ENCODE results near the gene C1QTNF8.

The C1QTNF8 gene

GRCh38 chr16:1057252-1057932, 38.7 kb downstream of the C1QTNF8 start:
- peak in 2 of 14 donors; percentile 21 to 47 for DNase-seq

- DNase-seq, result no peak
These were observed 39.8 kb downstream of the C1QTNF8 start for GRCh38 chr16:1056196-1056595.

GRCh38 chr16:1055557-1055924, 40.5 kb downstream of the C1QTNF8 start:
- DNase-seq, result no peak

- DNase-seq, result peak in 10 of 14 donors; percentile 17 to 70 (median 37)
These were observed 41.1 kb downstream of the C1QTNF8 start for GRCh38 chr16:1054660-1055556.

- DNase-seq, result no peak
These were observed 42.2 kb downstream of the C1QTNF8 start for GRCh38 chr16:1053700-1054368.

GRCh38 chr16:1053121-1053521, 42.9 kb downstream of the C1QTNF8 start:
- DNase-seq, result peak in 1 of 14 donors; percentile 7

GRCh38 chr16:1052721-1053120, 43.3 kb downstream of the C1QTNF8 start:
- DNase-seq, result no peak

DNA sequence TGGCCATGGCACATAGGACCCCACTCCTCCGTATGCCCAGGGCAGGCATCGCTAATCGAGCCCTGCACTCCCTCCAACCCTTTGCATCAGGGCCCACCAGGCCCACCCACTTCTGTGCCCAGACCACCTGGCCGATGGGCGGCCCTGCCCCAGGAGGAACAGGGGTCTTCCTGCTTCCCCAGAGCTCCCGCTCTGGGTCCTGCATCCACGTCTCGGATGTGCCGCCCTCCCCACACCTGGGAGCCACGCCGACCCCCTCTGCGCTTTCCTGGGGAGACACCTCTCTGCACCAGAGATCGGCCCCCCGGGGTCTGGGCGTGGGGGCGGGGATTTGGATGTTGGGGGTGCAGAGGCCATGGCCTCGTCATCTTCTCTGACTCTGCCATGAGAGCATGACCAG, 44.6 kb downstream of the C1QTNF8 start:
- no peak for DNase-seq

DNA sequence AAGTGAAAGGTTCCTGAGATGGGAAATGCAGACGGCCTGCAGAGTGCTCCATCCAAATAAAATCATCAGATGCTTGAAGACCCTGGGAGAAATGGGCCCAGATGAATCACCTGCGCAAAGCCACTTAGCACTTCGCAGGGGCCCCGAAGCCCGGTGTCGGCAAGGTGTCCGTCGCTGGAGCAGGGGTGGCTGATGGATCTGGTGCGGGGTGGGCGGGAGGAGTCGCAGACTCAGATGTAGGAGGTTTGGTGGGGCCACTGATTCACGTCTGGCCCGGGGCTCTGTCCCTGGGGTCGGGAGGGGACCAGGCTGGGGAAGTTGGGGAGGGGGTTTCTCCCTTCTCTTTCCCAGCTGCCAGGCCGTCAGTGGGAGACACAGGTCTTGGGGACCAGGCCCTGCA, 45.1 kb downstream of the C1QTNF8 start:
- DNase-seq, result no peak

DNA sequence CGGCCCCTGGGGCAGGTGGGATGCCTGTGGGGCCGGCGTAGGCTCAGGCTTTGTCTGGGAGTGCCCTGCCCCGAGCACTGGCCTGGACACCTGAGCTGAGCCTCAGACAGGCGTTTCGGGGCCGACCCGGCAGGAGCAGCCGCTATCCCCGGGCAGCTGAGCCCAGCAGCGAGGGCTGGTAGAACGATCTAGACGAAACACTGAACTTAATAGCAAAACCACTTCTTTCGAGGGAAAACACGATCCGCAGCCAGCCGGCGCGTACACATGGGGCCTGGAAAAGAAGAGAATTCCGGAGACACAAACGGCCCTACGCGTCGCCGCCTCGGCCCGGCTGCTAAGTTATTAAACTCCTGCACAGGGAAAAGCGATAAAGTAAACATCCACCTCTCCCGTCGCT, 45.5 kb downstream of the C1QTNF8 start:
- no peak for DNase-seq

GRCh38 chr16:1049976-1050247, 46.1 kb downstream of the C1QTNF8 start:
- no peak for DNase-seq

DNA sequence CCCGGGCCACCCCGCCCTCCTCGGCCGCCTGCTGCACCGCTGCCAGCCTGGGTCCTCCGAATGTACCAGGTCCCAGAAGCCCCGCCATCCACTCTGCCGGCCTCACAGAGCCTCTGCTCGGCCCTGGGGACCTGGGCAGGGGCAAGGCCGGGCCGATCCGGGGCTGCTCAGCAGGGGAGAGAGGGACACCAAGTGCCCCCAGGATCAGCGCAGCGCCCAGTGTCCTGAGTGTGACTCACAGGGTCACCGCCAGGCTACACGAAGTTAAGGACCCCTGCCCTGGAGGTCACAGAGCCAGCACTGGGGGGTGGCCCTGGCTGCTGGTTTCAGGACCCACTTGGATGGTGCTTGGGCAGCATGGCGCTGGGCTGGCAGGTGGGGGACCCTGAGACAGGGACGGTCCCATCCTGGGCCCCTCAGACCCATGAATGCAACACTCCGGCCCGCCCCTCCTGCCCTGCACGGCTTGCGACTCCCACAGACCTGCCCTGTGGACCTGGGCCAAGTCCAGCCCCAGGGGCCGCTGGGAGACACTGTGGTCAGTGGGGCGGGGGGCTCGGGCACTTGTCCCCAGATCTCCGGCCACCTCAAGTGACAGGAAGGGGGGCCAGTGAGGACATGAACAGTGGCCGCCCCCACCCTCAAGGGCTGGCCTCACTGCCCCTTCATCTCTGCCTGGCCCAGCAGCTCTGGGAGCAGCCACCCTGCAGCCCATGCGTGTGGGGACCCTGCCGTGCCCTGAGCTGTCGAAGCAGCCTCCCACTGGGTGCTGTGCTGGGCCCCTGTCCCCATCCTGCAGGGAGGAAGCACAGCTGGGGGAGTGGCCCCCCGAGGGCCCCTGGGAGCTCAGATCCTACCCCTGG, 46.7 kb downstream of the C1QTNF8 start:
- peak in 1 of 14 donors; percentile 54 for DNase-seq

DNA sequence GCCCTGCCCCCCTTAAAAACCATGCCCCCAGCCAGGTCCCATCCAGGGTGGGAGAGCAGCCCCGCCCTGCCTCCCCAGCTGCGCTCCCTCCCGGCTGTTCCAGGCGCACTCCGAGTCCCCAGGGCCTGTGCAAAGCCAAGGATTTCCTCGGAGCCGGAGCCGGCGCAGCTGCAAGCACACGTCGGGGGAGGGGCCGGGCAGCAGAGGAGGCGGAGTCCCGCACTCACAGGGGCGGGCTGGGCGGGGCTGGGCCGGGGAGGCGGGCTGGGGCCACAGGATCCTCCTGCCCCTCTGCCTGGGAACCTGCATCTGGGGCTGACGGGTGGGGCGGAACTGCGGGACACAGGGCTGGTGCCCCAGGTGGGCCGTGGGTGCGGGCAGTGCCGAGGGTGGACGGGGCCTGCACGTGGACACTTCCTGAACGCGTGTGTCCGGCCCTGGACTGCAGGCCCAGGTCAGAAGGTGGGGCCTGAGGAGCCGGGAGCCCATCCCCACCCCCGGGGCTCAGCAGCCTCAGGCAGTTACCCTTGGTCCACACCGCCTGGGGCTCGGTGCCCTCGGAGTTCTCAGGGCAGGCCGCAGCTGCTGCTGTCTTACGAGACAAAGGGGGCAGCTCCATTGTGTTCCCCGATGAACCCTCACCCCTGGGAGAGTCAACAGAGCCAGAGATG, 47.5 kb downstream of the C1QTNF8 start:
- DNase-seq, result peak in 11 of 14 donors; percentile 26 to 78 (median 64)

DNA sequence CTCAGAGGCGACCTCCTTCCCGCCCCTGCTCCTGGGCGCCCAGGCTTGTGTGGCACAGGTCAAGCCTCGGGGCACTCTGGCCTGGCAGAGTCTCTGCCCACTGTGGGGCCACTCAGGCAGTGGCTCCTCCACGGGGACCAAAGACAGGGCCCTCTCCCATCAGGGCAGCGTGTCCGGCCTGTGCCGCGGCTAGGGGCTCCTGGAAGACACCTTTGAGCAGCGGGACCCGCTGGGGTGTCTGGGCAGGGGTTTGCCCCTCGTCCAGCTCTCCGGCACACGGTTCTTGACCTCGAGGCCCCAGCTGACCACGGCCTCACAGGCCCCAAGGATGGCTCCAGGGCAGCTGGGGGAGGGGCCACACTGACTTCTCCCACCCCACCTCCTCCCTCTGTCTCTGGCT, 48.2 kb downstream of the C1QTNF8 start:
- DNase-seq, result peak in 1 of 14 donors; percentile 48

- peak in 1 of 14 donors; percentile 45 for DNase-seq
These were observed 48.9 kb downstream of the C1QTNF8 start for GRCh38 chr16:1047123-1047522.

GRCh38 chr16:1045993-1046911, 49.8 kb downstream of the C1QTNF8 start:
- peak in 12 of 14 donors; percentile 35 to 91 (median 68) for DNase-seq

DNA sequence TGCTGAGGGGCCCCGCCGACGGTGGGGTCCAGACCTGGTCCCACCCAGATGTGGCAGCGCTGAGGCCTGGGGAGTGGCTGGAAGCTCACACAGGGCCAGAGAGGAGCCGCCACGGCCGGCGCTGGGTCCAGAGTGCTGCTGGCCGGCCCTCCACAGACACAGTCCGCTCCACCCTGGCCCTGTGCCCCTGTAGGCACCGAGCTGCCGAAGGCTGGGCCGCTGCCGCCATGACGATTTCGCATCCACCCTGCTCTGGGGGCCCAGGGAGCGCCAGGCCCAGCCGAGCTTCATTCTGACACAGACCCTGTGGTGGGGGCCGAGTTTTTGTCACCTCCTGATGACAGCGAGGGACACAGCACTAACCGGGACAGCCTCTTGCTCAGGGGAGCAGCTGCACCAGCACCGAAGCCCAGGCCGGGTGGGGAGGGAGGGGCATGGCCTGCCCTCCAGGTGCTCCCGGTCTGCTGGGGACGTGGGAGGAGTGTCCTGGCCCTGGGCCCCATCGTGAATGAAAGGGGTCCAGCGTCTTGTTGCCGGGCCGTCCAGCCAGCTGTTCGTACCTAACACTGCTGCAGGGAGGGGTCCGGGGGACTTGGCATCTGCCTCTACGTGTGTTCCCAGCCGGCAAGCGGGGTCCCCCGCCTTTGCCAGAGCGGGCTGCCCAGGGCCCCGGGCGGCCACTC, 50.6 kb downstream of the C1QTNF8 start:
- DNase-seq, result peak in 6 of 14 donors; percentile 22 to 62 (median 50)

DNA sequence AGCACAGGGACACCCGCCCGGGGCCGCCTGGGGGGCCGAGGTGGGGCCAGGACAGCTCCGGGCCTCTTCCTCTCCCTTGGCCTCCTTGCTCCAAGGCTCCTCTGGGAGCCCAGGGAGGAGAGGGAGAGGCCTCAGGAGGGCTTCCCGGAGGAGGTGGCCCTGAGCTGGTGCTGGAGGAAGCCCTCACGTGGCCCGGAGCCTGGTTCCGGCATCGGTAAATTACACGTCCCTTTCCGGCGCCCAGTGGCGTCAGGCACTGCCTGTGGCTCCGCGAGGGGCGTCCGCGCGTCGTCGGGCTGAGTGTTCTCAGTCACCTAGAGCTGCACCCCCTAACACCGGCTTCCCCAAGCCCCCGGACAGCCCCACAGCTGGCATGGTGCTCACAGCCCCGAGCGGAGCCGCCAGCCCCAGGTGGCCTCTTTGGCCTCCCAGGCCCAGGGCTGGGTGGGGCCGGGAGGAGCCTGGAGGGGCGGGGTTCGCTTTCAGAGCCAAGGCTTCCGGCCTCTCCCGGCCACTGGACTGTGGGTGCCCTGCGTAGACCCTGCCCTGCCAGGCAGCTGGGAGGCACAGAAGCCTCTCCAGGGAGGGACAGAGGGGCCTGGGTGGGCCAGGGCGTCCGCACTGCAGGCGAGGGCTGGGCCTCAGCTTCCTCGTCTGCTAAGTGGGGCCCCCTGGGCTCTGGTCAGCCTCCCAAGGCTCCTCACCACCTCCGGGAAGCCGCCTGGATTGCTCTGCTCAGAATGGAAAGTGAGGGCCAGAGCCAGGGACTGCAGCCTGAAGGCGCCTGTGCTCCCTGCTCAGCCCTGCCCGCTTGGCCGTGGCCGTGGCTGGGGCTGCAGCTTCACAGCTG, 51.4 kb downstream of the C1QTNF8 start:
- DNase-seq, result no peak

DNA sequence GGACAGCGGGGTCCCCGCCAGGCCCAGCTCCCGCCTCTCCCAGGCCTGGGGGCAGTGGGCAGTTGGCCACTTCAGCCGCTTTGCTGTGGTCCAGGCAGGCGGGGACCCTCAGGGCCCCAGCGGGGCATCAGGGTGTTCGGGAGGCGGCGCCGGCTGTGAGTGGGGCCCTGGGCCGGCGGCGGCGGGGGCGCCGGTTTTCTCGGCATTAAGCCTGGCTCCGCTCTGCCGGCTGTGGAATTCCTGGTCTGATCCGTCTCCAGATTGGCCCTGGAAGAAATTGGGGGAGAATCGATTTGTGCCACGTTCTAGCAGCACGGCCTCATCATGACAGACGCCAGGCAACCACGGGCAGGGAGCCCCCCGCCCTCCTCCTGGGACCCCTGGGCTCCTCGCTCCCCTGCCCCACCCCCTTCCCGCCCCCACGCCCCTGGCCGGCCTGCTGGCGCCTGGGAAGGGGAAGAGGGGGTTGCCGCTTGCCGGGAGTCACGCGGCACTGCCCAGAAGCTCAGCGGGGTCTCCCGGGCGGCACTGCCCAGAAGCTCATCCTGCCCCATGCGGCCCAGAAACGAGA, 52.1 kb downstream of the C1QTNF8 start:
- DNase-seq, result peak in 4 of 14 donors; percentile 33 to 69 (median 35)
